ENCODE measurements around the gene TRIM37.
"Not testable (repeated sequence)": the region's sequence is repeated elsewhere in the genome, so short reads cannot be mapped to it uniquely, and the experiment has no call there.

The TRIM37 gene, protein sequence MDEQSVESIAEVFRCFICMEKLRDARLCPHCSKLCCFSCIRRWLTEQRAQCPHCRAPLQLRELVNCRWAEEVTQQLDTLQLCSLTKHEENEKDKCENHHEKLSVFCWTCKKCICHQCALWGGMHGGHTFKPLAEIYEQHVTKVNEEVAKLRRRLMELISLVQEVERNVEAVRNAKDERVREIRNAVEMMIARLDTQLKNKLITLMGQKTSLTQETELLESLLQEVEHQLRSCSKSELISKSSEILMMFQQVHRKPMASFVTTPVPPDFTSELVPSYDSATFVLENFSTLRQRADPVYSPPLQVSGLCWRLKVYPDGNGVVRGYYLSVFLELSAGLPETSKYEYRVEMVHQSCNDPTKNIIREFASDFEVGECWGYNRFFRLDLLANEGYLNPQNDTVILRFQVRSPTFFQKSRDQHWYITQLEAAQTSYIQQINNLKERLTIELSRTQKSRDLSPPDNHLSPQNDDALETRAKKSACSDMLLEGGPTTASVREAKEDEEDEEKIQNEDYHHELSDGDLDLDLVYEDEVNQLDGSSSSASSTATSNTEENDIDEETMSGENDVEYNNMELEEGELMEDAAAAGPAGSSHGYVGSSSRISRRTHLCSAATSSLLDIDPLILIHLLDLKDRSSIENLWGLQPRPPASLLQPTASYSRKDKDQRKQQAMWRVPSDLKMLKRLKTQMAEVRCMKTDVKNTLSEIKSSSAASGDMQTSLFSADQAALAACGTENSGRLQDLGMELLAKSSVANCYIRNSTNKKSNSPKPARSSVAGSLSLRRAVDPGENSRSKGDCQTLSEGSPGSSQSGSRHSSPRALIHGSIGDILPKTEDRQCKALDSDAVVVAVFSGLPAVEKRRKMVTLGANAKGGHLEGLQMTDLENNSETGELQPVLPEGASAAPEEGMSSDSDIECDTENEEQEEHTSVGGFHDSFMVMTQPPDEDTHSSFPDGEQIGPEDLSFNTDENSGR

DNA sequence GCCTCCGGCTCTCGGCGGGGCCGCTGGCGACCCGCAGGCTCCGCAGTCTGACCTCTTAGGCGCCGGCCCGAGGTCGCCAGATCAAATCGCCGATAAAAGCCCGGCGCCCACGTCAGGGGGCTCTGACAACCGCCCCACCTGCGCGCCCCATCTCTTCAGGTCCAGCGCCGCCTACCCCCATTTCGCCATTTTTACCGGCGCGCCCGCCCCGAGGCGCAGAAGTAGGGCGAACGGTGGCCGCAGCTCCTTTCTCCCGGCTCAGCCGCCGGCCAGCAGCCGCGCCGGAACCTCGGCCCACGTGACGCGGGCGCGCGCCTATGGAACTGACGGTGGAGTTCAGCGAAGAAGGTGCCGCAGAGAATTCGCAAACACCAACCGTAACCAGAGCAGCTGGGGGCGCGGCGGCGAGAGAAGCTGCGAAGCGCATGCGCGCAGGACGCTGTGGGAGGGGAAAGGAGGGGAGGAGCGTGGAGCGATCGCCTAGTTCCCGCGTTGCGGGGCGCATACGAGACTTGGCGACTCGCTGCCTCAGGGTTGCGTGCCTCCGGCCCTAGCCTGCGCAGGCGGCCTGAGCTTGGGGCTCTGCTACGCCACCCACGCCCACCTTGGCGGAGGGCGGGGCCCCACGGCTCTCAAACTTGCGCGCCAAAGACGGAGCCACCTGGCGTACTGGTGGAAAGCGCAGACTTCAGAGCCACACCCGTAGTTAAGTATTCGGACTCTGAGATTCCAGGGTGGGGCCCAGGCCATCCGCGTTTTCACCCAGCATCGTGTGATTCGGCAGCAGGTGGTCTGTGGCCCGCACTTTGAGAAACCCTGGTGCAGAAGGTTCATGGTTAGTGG lies at the start of gene TRIM37:
TSS of gene TRIM37 (minus strand) at position 418 of the 843 bp plus-strand sequence. CDS start 419 bp downstream, outside the sequence.
- no peak for FAIRE-seq

DNA sequence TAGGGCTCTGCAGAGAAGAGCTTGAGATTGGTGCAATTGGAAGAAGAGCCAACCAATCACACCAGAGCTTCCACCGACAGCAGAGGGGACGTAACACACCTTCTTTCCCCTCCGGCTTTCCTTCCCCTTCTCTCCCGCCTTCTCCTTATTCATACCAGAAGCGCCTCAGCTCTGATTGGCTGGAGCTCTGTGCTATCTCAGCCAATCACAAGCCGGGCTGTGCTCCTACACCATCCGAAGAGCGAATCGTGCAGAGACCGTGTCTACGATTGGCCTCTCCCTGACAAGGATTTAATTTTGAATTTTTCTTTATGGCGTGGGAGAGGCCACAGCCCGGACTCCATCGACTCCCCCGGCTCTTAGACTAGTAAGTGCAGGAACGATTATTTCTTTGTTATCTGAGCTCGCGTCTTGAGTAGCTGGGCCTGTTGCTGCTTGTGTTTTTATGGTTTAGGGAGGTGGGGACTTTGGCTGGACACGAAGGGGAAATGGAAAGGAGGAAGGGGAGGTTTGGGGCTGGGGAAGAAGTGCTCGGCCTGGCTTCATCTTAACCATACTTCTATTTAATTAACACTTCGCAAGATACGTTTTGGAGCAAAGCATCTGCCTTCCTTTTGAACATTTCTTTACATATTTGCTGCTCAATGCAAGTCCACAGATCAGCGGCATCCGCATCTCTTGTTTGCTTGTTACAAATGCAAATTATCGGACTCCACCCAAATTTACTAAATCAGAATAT lies 48.9 kb upstream of the TRIM37 start, which contains the start of gene PRR11:
TSS of gene PRR11 (plus strand) at position 308 of the 739 bp plus-strand sequence. CDS start 14,007 bp downstream, outside the sequence.
- FAIRE-seq, result peak; percentile 96

GRCh38 chr17:59154721-59155438 lies 48.2 kb upstream of the TRIM37 start, which contains the start of gene SKA2:
TSS of gene SKA2 (minus strand) at chr17:59155186. CDS start at chr17:59155163, 23 bp downstream.
- no peak for FAIRE-seq

DNA sequence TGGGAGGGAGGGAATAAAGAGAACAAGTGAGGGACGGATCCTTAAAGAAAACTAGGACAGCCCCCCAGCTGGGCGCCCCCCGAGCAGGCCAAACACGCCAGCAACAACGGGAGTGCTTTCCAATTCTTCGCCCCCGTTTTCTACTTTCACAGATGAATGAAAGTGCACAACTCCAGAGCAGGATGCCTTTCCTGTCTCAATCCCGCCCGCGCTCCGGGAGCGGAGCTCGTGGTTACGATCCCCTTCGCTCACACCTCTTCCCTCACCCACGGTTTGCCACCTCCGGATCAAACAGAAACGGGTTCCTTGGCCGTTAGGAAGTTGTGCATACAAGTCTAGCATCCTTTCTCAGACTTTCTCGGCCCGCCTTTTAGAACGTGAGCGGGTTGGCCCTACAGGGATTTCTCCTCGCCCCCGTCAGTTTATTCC lies 47.6 kb upstream of the TRIM37 start:
- no peak for FAIRE-seq

- FAIRE-seq, result no peak
Measured at GRCh38 chr17:59152925-59153324, 46.2 kb upstream of the TRIM37 start.

- FAIRE-seq, result no peak
Measured at GRCh38 chr17:59151591-59151990, 44.9 kb upstream of the TRIM37 start.

DNA sequence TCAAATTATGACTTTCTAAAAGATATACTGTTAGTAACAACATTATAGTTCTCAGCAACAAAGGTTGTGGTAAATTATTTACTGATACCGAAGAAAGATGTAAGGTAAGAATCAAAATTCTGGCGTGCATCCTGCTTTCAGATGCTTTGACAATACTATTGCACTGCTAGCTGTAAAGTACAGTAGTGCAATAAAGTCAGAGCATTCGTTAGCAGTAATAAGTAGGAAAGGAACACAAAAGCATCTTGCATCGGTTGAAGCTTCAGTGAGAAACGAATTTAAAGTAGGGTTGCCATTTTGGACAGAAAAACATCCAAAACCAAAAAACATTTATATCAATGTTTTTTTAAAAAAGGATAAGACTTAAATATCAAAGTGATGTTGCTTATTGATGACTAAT lies 44.3 kb upstream of the TRIM37 start:
- no peak for FAIRE-seq

GRCh38 chr17:59149841-59150511 lies 43.3 kb upstream of the TRIM37 start:
- FAIRE-seq, result no peak

DNA sequence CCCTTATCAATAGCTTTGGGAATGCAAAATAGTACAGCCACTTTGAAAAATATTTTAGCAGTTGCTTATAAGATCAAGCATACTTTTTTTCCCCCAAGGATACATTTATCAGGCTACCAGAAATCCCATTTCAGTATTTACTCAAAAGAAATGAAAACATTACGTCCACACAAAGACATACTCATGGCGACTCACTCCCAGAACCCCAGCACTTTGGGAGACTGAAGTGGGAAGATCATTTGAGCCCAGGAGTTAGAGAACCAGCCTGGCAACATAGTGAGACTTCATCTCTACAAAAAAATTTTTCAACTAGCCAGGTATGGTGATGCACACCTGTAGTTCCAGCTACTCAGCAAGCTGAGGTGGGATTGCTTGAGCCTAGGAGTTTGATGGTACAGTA lies 42.4 kb upstream of the TRIM37 start:
- no peak for FAIRE-seq

- no peak for FAIRE-seq
Measured at GRCh38 chr17:59145571-59146096, 39.0 kb upstream of the TRIM37 start.

DNA sequence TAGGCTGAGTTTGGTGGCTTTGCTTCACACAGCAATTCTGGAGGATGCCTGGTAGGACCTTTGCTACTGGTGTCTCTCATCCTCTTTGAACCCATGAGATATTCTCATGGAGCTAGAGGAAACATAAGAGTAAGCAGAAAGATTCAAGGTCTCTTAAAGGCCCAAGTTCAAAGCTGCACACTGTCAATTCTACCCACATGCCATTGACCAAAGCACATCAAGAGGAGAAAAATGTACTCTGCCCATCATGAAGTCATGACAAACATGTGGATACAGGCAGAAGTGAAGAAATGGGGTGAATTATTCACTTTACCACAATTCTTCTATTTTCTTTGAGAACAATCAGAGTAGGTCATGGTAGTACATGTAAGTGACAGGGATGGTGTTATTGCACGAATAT lies 35.2 kb upstream of the TRIM37 start:
- no peak for FAIRE-seq

- FAIRE-seq, result no peak
Measured at GRCh38 chr17:59139939-59140338, 33.3 kb upstream of the TRIM37 start.

DNA sequence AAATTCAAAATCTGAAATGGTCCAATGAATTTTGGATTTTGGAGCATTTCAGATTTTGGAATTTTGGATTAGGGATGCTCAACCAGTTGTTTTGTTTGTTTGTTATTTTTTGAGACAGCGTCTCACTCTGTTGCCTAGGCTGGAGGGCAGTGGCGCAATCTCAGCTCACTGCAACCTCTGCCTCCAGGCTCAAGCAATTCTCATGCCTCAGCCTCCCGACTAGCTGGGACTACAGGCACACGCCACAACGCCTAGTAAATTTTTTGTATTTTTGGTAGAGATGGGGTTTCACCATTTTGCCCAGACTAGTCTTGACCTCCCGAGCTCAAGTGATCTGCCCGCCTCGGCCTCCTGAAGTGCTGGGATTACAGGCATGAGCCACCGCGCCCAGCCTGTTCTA lies 31.7 kb upstream of the TRIM37 start:
- not testable (repeated sequence) for FAIRE-seq

- FAIRE-seq, result no peak
Measured at GRCh38 chr17:59131131-59131530, 24.5 kb upstream of the TRIM37 start.

DNA sequence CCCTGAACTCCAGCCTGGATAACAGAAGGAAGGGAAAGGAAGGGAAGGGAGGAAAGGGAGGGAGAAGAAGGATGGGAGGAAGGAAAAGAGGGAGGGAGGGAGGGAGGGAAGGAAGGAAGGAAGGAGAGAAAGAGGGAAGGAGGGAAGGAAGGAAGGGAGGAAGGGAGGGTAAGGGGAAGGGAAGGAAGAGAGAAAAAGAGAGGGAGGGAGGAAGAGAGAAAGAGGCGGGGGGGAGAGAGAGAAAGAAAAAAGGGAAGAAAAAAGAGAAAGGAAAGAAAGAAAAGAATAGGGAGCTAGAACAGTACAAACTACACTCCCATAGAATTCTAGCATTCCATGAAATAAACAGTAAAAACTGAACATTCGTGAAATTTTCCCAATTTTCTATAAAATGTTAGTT lies 23.1 kb upstream of the TRIM37 start:
- FAIRE-seq, result no peak

- no peak for FAIRE-seq
Measured at GRCh38 chr17:59126809-59127417, 20.2 kb upstream of the TRIM37 start.

DNA sequence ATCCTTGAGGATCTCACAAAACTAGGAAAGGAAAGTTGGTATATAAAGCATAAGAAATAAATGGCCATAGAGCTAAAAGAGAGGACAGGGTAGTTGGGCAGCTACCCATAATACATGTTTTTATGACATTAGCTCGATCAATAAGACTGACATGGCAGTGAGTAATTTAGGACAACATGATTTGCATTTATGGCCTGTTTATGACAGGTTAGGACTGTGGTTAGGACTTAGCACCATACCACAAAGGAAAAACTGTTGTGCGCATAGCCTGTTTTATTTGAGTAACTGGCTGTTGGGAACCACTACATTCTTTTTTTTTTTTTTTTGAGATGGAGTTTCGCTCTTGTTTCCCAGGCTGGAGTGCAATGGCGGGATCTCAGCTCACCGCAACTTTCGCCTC lies 18.0 kb upstream of the TRIM37 start:
- FAIRE-seq, result no peak

- FAIRE-seq, result no peak
Measured at GRCh38 chr17:59121901-59122480, 15.3 kb upstream of the TRIM37 start.

DNA sequence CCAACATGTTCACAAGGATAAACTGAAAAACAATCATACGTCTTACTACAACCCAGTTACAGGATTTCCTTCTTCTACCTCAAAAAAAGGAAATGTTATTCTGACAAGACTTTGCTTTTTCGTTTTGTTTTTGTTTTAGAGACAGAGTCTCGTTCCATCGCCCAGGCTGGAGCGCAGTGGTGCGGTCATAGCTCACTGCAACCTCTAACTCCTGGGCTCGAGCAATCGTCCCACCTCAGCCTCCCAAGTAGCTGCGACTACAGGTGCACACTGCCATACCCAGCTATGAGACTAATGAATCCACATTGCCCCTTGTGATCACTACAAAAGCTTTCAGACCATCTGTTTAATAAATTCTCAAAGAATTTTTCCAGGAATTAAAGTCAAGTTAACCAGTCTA lies 8.8 kb upstream of the TRIM37 start:
- no peak for FAIRE-seq

All from islet of Langerhans (tissue), 1 donor.